GM20431 (cell line): ENCODE measurements around the gene TSPAN17.

Experiments
- in situ Hi-C: fragments of 300-500 bp; cut with MseI, MboI; formaldehyde crosslinking; loops from one replicate; pipeline ENCODE4 v1.15.0; 2020; ENCODE audit warnings: low sequenced_read_pairs; ENCODE audit not compliant: unreplicated experiment

Gene TSPAN17

DNA sequence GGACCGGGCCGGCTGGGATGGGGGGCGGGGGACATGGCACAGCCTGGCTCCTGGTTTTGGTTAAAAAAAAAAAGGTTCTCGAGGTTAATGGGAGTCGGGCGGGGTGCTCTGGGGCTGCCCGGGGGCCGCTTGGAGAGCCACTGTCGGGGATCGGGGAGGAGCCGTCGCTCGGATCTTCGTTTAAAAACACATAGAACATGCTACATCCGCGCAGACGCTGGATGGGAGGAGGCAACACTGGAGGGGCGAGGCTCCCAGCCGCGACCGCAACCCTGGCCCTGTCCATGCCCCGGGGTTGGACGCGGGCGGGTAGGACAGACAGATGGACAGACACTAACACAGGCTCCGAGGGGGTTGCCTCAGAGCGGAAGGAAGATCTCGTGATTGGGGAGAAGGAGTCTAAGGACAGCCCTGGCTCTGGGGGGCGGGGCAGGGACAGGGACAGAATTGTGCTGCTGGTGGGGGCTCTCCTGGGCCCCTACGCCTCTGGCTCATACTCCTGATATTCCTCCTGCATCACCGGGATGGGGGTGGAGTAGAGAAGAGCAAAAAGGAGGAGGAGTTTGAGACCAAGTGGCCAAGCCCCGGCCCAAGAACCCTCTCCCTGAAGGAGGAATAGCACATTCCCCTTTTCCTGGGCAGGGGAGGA lies 26.8 kb upstream of the TSPAN17 start:
- in situ Hi-C loops, result no loop called here

GRCh38 chr5:176621661-176622079 lies 25.6 kb upstream of the TSPAN17 start:
- in situ Hi-C loops, result no loop called here

DNA sequence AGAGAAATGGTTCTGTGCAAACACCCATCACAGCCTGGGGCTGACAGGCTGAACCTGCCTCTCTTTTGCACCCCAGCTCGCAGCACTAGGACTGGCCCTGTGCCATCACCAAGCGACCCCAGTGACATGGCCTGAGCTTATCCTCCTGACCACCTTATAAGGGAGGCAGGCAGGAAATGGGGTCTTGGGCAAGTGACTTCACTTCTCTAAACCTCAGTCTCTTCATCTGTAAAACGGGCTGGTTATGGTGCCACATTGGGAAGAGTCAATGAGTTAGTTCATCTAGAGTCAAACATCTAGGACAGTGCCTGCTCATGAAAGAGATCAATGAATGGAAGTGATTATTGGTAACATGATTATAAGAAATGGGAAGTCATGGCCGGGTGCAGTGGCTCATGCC lies 23.1 kb upstream of the TSPAN17 start:
- in situ Hi-C loops, result no loop called here

GRCh38 chr5:176624938-176625337 lies 22.3 kb upstream of the TSPAN17 start:
- in situ Hi-C loops, result no loop called here

- in situ Hi-C loops, result no loop called here
These were observed 21.8 kb upstream of the TSPAN17 start for GRCh38 chr5:176625512-176625911.

- in situ Hi-C loops, result no loop called here
These were observed 21.1 kb upstream of the TSPAN17 start for GRCh38 chr5:176625966-176626875.

GRCh38 chr5:176626876-176627236 lies 20.4 kb upstream of the TSPAN17 start:
- in situ Hi-C loops, result no loop called here

DNA sequence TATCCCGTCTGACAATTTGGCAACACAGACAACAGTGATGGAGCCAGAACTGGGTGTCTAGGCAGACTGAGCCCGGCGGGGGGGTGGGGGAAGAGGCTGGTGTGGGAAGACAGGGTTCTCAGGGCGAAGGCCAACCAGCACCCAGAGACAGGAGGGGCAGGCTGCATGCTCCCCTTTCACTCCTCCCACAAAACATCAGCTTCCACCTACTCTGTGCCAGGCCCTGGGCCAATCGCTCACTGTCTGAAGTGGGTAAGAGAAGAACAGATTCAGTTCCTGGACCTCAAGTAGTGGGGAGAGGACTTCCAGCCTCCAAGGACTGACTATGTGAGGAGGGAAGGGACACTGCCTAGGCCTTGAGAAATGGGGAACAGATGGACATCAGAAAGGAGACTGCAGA lies 19.7 kb upstream of the TSPAN17 start:
- in situ Hi-C loops, result no loop called here

DNA sequence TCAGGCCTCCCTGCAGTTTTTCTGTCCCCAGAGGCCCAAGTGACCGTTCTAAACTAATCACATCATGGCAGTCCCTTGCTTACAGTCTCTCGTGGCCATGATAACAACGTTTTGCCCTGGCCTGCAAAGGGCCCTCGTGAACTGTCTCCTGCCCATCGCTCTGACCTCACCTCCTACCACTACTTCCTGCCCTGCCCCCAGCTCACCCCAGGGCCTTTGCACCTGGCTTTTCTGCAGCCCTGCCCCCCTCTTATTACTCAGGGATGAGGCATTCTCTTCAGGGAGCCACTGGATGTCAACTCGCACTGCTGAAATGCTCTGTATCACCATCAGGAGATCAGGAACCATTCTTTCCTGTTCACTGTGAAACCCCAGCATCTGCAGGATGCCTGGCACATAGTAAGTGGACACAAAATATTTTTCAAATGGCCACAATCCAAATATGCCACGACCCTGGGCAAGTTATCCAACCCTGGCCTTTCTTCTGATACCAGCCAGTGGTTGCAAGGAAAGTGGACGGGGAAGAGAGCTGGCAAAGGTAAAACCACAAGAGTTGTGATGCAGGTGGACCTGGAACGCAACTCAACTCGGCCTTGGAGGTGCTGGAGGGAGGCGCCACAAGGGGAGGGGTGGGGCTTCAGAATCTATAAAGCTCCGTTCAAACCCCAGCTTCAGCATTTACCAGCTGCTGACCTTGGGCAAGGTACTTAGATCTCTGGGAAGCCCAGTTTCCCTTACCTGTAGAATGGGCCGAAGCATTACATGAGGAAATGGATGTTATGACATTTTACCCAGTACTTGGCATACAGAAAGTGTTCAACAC lies 18.7 kb upstream of the TSPAN17 start:
- in situ Hi-C loops, result no loop called here

- in situ Hi-C loops, result no loop called here
These were observed 17.9 kb upstream of the TSPAN17 start for GRCh38 chr5:176629317-176629852.

DNA sequence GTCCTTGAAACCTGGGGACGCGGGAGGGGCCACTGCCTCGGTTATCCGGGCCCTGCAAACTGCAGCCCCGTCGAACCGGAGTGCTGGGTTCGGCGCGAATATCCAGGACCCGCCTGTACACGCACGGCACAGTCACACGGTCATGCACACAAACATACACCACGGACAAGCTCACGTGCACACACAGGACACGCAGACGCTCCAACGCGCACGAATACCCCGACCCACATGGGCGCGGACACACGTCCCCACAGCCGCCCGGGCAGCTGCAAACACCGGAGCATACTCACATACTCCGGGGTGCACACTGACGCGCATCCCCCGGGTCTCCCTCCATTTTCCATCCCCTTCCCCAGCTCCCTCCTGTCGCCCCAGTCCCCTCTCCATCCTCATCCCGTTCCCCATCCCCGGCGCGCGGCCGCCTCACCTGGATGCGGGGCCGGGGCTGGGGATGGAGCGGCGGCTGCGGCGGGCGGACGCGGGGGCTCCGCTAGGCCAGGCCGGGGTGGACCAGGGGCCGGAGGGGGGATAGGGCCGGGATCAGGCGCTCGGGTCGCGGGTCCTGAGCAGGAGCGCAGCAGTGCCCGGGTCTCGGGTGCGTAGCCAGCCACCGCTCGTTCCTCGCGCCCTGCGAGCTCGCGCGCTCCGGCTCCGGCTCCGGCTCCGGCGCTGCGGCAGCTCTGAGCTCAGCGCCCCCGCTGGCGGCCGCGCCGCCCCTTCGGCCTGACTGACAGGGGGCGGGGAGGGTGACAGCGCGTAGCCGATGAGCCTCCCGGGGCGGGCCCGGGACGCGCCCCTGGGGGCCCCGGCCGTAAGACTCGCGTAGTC lies 17.2 kb upstream of the TSPAN17 start, which contains the start of the genes EIF4E1B and SNCB:
TSS of gene EIF4E1B (plus strand) at position 823 of the 828 bp plus-strand sequence. CDS start 12,113 bp downstream, outside the sequence.
TSS of gene SNCB (minus strand) at position 682 of the 828 bp plus-strand sequence. CDS start 880 bp downstream, outside the sequence.
- in situ Hi-C loops, result no loop called here

DNA sequence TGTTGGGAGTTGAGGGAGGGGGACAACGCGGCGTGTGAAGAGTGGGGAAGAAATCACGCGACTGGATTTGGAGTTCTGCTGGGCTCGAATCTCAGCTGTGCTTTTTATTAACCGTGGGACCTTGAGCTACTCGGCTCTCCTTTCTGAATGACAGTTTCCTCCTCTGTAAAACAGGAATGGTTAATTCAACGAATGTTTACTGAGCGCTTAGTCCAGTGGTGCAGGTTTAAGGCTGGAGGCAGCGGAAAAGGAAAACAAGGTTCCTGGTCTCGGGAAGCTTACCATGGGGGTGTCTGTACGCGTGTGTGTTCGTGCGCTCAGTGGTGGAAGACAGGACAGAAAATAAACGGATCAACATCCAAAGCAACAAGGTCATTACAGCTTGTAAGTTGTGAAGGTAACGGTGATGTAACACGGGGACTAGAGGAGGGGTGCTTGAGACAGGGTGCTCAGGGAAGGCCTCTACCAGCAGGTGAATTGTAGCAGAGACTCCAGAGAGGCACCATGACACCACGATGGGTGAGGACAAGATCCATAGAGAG lies 16.5 kb upstream of the TSPAN17 start:
- in situ Hi-C loops, result no loop called here

DNA sequence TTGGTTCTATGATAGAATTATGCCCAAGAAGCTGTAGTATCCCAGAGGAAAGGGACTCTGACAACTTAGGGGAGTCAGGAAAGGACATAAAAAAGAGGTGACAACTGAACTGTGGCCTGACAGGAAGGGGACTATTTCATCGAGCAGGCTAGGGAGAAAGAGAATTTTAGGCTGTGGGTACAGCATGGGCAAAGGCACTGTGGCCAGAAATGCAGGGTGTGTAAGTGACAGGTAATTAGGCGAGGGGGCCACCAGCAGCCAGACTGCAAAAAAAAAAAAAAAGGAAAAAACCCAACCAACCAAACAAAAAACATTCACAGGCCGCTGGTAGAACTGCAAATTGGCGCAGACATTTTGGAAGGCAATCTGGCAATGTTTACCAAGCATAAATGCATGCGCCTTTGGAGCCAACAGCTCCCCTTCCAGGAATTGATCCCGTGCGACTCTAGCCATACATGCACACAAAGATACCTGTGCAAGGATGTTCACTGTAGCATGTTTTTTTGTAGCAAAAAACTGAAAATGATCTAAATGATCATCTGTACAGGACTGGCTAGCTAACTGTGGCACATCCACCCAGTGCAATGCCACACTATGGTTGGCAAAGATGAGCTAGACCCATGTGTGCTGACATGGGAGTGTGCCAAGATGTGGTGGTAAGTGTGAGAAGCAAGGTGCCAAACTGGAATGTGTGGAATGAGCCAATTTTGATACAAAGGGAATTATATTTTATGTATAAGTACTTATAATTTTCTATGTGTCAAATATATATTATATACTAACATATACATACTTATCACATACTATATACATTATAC lies 15.7 kb upstream of the TSPAN17 start:
- in situ Hi-C loops, result no loop called here

DNA sequence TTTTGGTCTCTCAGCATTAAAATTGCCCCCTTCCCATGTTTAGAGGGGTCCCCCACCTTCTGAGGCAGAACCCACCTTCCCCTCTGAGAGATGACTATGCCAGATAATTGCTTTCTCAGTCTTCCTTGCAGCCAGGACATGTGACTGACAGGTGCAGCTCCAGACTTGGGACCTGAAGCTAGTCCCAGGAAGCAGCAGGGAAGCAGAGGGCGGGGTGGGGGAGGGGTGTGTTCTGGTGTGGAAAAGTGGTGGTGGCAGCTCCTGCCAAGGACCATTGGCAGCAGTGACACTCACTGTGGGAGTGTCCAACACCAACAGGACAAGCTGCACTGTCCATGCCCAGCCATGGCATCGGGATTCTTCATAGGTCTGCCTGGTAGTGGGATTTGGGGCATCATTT lies 14.5 kb upstream of the TSPAN17 start:
- in situ Hi-C loops, result no loop called here

DNA sequence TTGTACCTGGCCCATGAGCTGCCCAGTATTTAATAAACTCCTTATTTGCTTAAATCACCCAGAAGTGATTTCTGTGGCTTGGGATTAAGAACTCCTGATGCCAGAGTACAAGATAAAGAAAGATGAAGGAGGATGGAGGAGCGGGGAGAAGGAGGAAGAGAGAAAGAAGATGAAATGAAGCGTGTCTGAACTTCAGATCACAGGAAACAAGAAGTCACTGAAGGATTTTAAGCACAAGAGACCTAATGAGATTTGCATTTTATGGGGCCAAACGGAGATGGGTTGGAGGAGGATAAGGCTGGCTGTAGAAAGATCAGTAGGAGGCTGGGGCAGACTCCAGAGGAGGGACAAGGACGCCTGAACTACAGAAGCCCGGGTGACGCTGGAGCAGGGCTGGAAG lies 13.7 kb upstream of the TSPAN17 start:
- in situ Hi-C loops, result no loop called here

DNA sequence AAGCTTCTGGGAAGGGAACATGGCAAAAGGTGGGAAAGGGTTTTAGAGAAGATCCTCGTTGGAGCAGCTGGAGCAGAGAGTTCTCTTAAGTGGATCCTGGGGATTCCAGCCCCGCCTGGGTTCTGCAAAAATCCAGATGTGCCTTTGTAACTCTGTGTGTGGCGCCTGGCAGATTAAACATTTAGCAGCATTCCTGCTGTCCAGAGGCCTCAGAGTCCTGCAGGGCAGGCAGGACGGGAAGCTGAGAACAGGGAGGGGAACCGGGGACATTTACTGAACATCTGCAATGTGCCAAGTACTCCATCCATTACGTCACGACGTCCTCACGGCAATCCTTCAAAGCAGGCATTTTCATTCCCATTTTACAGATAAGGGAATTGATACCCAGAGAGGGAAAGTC lies 10.9 kb upstream of the TSPAN17 start:
- in situ Hi-C loops, result no loop called here

DNA sequence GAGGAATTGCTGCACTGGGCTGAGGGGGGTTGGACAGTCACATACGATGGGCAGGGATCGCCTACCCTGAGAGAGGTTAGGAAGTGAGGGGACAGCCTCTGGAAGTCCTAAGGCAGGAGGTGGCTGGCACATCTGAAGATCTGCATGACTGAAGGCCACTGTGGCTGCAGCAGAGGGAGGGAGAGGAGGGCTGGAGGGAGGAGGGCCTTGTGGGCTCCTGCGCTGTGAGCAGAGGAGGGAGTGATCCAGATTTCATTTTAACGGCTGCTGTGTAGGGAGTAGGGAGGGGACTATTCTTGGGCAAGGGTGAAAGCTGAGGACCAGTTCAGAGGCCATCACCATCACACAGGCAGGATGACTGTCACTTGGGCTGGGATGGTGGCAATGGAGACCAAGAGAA lies 9.7 kb upstream of the TSPAN17 start:
- in situ Hi-C loops, result no loop called here

- in situ Hi-C loops, result no loop called here
These were observed 8.8 kb upstream of the TSPAN17 start for GRCh38 chr5:176638437-176638836.
